Keratinocyte (primary cell): ENCODE results near the gene NADK2. TPM values are rescaled to one million over a fixed set of nuclear protein-coding genes. Genes with fewer than 3 reads are reported as not detected.

ENCODE experiments used
- DNase-seq: peaks from one replicate; pipeline ENCODE4 v3.0.0-alpha.2; 2011; ENCODE audit warnings: low read depth, missing footprints, low spot score
- FAIRE-seq: peaks from 2 replicates; lab custom pipeline; 2011; peaks lifted over from hg19 to GRCh38; lab: Jason Lieb, UNC
- H2AFZ ChIP-seq: 2 replicates; pipeline ENCODE4 v1.6.0; 2012; ENCODE audit warnings: low read length, control low read depth, inconsistent platforms; ENCODE audit not compliant: control insufficient read depth
- H3K27ac ChIP-seq: 2 replicates; pipeline ENCODE4 v1.5.1; 2011; ENCODE audit warnings: low read length; ENCODE audit not compliant: control insufficient read depth, insufficient read depth
- H3K27me3 ChIP-seq: 3 replicates; pipeline ENCODE4 v1.6.0; 2011; ENCODE audit warnings: low read length; ENCODE audit not compliant: control insufficient read depth, insufficient read depth; ENCODE audit errors: extremely low read depth
- H3K36me3 ChIP-seq, 2 experiments: 2 replicates in 1 of 2; 3 replicates in 1 of 2; pipeline ENCODE4 v1.5.1; 2011; ENCODE audit warnings: low read length in 2 of 2, mild to moderate bottlenecking in 1 of 2; ENCODE audit not compliant: control insufficient read depth in 2 of 2, insufficient read depth in 2 of 2; ENCODE audit errors: extremely low read depth in 1 of 2
- H3K4me1 ChIP-seq: 3 replicates; pipeline ENCODE4 v1.5.1; 2011; ENCODE audit warnings: low read length; ENCODE audit not compliant: control insufficient read depth, insufficient read depth; ENCODE audit errors: extremely low read depth
- H3K4me2 ChIP-seq: 3 replicates; pipeline ENCODE4 v1.6.0; 2011; ENCODE audit warnings: low read depth, low read length; ENCODE audit not compliant: control insufficient read depth, insufficient read depth; ENCODE audit errors: extremely low read depth
- H3K4me3 ChIP-seq, 3 experiments: fragments of 200-600 bp in 1 of 3; sonication (generic) in 1 of 3; 2 replicates in 2 of 3; 3 replicates in 1 of 3; pipeline ENCODE4 v1.5.1; 2011 to 2016; ENCODE audit warnings: low read length in 3 of 3, mild to moderate bottlenecking in 3 of 3, control low read depth in 2 of 3, inconsistent platforms in 1 of 3, low read depth in 1 of 3, mixed read lengths in 1 of 3, mixed run types in 1 of 3, moderate library complexity in 1 of 3; ENCODE audit not compliant: control insufficient read depth in 2 of 3, insufficient read depth in 2 of 3; ENCODE audit errors: extremely low read depth in 1 of 3
- H3K79me2 ChIP-seq: 2 replicates; pipeline ENCODE4 v1.6.0; 2012; ENCODE audit warnings: low read length; ENCODE audit not compliant: control insufficient read depth, insufficient read depth
- H3K9ac ChIP-seq: 3 replicates; pipeline ENCODE4 v1.6.0; 2011; ENCODE audit warnings: low read length; ENCODE audit not compliant: control insufficient read depth, insufficient read depth; ENCODE audit errors: extremely low read depth
- H3K9me1 ChIP-seq: 3 replicates; pipeline ENCODE4 v1.6.0; 2011; ENCODE audit warnings: low read length; ENCODE audit not compliant: control insufficient read depth, insufficient read depth; ENCODE audit errors: extremely low read depth
- H3K9me3 ChIP-seq: 2 replicates; pipeline ENCODE4 v1.5.1; 2012; ENCODE audit warnings: low read depth, low read length; ENCODE audit not compliant: control insufficient read depth
- H4K20me1 ChIP-seq: 3 replicates; pipeline ENCODE4 v1.6.0; 2011; ENCODE audit warnings: low read length; ENCODE audit not compliant: control insufficient read depth, insufficient read depth; ENCODE audit errors: extremely low read depth
- EZH2 ChIP-seq: IDR thresholded peaks from one replicate; pipeline ENCODE4 v1.6.1; 2012; ENCODE audit warnings: inconsistent platforms, mild to moderate bottlenecking, low read length, moderate library complexity
- dilution Hi-C: fragments of 300-500 bp; cut with MboI; formaldehyde crosslinking; loops from one replicate; pipeline ENCODE4 v1.7.0; 2020; ENCODE audit warnings: low sequenced_read_pairs; ENCODE audit not compliant: extremely low pct_ligation_motif_present
- polyA plus RNA-seq, 5 experiments: library from polyadenylated mRNA; depleted of rRNA in 3 of 5; stranded (reverse) in 3 of 5; stranded (forward) in 1 of 5; unstranded in 1 of 5; fragments of >200 nt; gene quantifications; 1 replicate in 1 of 5; 2 replicates in 3 of 5; 3 replicates in 1 of 5; pipeline versions ENCODE4 v1.2.1 to v1.2.3, GENCODE V29; 2011 to 2012; ENCODE audit warnings: missing spikeins in 2 of 5, low read depth in 1 of 5, low replicate concordance in 1 of 5
- TF ChIP-seq, protein P1 (sequence below), 3 experiments: IDR thresholded peaks in 1 of 3; conservative IDR thresholded peaks in 1 of 3; optimal IDR thresholded peaks in 1 of 3; 2 replicates in 2 of 3; 3 replicates in 1 of 3; pipeline versions ENCODE3 to v1.5.1; 2011; ENCODE audit warnings: low read length in 3 of 3, mild to moderate bottlenecking in 3 of 3, moderate library complexity in 2 of 3, control low read depth in 1 of 3, inconsistent platforms in 1 of 3; ENCODE audit not compliant: insufficient read depth in 2 of 3; ENCODE audit errors: extremely low read depth in 1 of 3

The NADK2 gene
- polyA plus RNA-seq, 1 donor (not counting 4 experiments of a cell fraction or from before 2014, with no cell fraction given): 15.4 TPM

DNA sequence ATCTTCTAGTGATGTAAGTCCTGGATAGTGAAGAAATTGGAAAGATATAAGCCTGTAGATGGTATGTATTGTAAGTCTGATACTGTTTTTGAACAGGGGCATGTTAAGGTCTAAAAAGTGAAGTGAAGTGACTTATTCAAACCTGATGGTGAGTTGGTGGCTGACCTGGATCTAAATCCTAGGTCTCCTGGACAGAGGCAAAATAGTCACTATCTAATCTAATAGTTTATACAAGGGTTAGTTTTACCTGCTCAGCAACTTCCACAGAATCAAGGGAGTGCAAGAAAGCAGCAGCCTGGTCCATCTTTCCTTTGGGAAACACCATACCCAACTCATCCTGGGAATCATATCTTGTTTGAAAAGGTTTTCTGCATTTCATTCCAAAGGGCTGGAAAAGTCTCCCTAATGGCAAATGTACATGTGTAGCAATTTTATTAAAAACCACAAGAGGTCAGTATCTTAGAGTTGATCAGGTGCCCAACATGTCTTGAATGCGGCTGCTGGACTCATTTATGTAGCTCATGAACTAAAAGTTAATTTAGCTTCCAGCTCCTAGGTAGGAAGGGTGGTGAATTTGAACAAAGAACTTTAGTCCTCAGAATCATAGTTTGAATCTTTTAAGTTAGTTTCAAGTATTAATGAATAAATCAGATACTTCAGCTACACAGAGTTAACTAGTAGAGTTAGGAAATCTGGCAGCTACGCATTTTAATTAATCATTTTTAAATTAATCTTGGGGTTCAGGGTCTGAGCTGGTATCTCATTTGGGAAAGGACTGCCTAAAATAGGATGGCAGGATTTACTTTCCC lies 63.8 kb downstream of the NADK2 start:
- H3K9me3 ChIP-seq: no peaks in the 10 kb centered on the region
- FAIRE-seq: peak; percentile 74
- no peak overlapping the region for H3K4me2 ChIP-seq
- dilution Hi-C loops: no loop called here
- no peak overlapping the region for H2AFZ ChIP-seq
- DNase-seq: no peak
- H3K9ac ChIP-seq: no peak overlapping the region
- no peaks in the 10 kb centered on the region for H3K79me2 ChIP-seq
- H3K27me3 ChIP-seq: no peaks in the 10 kb centered on the region
- no peak overlapping the region for H3K27ac ChIP-seq
- H3K4me1 ChIP-seq: no peaks in the 10 kb centered on the region
- no peaks in the 10 kb centered on the region for H4K20me1 ChIP-seq
- TF ChIP-seq, protein P1, sequence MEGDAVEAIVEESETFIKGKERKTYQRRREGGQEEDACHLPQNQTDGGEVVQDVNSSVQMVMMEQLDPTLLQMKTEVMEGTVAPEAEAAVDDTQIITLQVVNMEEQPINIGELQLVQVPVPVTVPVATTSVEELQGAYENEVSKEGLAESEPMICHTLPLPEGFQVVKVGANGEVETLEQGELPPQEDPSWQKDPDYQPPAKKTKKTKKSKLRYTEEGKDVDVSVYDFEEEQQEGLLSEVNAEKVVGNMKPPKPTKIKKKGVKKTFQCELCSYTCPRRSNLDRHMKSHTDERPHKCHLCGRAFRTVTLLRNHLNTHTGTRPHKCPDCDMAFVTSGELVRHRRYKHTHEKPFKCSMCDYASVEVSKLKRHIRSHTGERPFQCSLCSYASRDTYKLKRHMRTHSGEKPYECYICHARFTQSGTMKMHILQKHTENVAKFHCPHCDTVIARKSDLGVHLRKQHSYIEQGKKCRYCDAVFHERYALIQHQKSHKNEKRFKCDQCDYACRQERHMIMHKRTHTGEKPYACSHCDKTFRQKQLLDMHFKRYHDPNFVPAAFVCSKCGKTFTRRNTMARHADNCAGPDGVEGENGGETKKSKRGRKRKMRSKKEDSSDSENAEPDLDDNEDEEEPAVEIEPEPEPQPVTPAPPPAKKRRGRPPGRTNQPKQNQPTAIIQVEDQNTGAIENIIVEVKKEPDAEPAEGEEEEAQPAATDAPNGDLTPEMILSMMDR (optimal IDR thresholded peaks at IDR 0.05 in 1 of 3, IDR thresholded peaks at IDR 0.05 in 1 of 3, conservative IDR thresholded peaks at IDR 0.05 in 1 of 3; ENCODE audit: extremely low read depth in 1 of 3, insufficient read depth in 2 of 3, low read length in 3 of 3): peak in 2 of 3 experiments; percentile 25 to 47
- no peak for TF ChIP-seq EZH2
- H3K36me3 ChIP-seq: peaks cover 23 to 27% of the 10 kb centered on the region in 2 experiments
- no peak overlapping the region for H3K4me3 ChIP-seq
- no peaks in the 10 kb centered on the region for H3K9me1 ChIP-seq

DNA sequence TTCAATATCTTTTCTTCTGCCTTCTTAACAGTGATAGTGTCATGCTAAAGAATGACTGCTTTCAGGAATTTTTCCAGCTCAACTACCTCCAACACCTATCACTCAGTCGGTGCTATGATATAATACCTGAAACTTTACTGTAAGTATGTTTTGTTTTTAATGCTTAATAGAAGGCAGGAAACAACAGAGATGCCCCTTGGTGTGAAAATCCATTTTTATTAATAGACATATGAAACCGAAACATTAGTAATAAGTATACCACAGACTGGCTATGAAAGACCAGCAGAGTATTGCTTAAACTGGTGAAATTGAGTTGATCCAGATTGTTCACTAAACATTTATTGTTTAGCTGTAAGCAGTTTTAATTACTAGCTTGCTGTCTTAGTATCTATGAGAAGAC lies 64.6 kb downstream of the NADK2 start:
- dilution Hi-C loops: no loop called here
- H3K36me3 ChIP-seq: peaks cover 23 to 29% of the 10 kb centered on the region in 2 experiments
- FAIRE-seq: no peak

More for the DNA sequence above, 64.6 kb downstream of the NADK2 start:
- Histone ChIP-seq H3K9ac (no peak overlapping the region), H4K20me1 (no peaks in the 10 kb centered on the region), H3K4me3 (no peak overlapping the region), H3K9me1 (no peaks in the 10 kb centered on the region), H3K27ac (no peak overlapping the region), H3K27me3 (no peaks in the 10 kb centered on the region), H3K4me2 (no peak overlapping the region), H3K79me2 (no peaks in the 10 kb centered on the region), H3K9me3 (no peaks in the 10 kb centered on the region), H2AFZ (no peak overlapping the region), H3K4me1 (no peaks in the 10 kb centered on the region)
- no peak for TF ChIP-seq EZH2
- TF ChIP-seq, protein P1 (optimal IDR thresholded peaks at IDR 0.05 in 1 of 3, IDR thresholded peaks at IDR 0.05 in 1 of 3, conservative IDR thresholded peaks at IDR 0.05 in 1 of 3; ENCODE audit: extremely low read depth in 1 of 3, insufficient read depth in 2 of 3, low read length in 3 of 3): no peak
- DNase-seq: no peak
